Stimulated activated CD4-positive, alpha-beta T cell treated with anti-CD3 and anti-CD28 coated beads, Interleukin-2, amount 100 ng/mL, for 4 hours (primary cell): ENCODE measurements around the gene UACA.

Experiments
- DNase-seq: peaks from one replicate; pipeline ENCODE4 v3.0.0-alpha.2; 2020; ENCODE audit warnings: low read depth

The UACA gene

DNA sequence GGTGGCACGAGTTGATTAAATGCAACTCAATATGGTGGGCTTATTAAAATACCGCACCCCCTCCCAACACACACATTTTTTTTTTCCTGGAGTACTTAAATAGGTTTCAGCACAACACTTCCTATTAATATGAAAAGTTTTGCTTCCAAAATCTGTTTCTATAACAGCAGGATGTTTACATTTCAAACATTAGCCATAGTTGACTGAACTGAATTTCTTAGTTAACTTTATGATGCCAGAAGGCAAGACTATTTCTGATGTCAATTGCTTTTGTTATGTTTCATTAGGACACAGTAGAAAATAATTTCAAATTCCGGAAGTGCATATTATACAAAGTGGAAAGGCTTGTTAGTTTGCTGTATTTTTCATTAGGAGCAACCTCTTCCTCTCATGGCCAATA lies 104.7 kb downstream of the UACA start:
- DNase-seq: no peak

DNA sequence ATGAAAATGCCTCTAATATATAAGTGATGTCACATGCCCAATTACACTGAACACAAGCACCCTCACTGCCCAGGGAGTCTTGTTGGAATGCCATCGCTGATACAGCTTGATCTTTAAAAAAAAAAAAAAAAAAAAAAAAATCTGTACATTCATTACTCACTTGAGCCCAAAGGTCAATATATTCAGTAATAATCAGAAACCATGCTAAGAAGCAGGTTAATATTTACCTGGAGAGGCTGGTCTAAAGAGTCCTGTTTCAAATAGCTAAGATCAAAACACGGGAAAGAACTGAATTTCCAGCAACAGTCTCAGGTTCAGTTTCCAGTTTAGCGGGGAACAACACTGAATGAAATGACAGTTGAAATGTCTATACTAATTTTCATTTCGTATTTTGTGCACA lies 109.9 kb downstream of the UACA start:
- DNase-seq: no peak

- no peak for DNase-seq
These were observed 111.0 kb downstream of the UACA start for GRCh38 chr15:70652341-70652740.

- no peak for DNase-seq
These were observed 112.0 kb downstream of the UACA start for GRCh38 chr15:70651303-70651845.

GRCh38 chr15:70650567-70651302 lies 112.6 kb downstream of the UACA start:
- DNase-seq: no peak

GRCh38 chr15:70647396-70647795 lies 116.0 kb downstream of the UACA start:
- no peak for DNase-seq

- DNase-seq: no peak
These were observed 117.2 kb downstream of the UACA start for GRCh38 chr15:70646169-70646568.

GRCh38 chr15:70643783-70644125 lies 119.6 kb downstream of the UACA start:
- DNase-seq: no peak

DNA sequence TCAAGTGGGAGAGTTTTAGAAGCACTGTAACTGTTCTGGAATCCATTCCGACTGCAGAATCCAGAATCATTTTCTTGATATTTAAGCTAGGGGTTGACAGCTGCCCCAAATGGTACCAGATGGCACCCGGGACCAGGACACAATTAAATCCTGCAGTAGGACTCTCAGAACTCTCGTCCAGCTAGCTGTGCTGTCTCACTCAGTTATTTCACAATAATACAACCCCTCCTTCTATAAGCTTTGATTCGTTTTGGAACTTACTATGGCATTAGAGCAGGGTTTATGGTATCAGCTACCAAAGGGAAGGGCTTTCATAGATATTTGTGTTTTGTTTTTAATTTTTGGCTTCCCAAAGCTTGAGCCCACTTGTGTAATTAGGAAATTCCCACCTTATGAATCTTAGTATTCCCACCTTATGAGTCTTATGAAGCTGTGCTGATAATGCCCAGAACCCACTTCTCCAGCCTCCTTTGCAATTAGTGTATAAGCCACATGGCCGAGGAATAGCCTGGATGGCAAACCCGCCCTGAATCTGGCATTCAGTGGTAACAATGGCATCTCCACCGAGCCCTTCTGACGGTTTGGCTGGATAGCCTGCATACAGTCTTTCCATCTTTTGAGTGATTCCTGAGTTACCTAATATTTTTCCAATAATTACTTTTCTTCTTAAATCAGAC lies 120.1 kb downstream of the UACA start:
- no peak for DNase-seq

DNA sequence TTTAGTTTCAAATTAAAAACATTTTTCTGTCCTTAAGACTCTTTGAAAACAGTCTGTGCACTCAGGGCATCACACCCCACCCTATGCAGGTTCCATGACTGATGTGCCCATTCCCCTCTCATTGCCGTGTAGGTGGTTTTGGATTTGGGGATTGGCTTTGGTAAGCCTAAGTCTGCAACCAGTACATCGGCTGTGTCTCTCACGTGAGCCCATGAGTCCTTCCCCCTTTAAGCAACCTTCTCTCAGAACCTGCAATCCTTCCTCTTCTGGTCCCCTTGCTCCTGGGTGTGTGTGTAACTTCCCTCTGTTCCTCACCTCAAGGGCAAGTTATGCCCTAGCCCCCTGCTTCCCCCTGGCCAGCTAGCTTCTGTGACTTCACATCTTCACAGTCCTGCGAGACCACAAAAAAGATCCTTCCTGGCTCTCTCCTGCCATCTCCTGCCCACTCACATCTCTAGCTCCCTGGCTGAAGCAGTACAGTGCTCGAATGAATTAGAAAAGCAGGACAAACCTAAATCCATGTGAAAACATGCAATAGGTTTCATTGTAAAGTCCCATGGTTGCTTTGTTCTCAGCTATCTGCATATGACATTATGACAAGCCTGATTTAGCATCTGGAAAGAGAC lies 126.7 kb downstream of the UACA start:
- DNase-seq: no peak

- DNase-seq: no peak
These were observed 127.5 kb downstream of the UACA start for GRCh38 chr15:70635895-70636294.

- DNase-seq: no peak
These were observed 129.4 kb downstream of the UACA start for GRCh38 chr15:70633991-70634390.

DNA sequence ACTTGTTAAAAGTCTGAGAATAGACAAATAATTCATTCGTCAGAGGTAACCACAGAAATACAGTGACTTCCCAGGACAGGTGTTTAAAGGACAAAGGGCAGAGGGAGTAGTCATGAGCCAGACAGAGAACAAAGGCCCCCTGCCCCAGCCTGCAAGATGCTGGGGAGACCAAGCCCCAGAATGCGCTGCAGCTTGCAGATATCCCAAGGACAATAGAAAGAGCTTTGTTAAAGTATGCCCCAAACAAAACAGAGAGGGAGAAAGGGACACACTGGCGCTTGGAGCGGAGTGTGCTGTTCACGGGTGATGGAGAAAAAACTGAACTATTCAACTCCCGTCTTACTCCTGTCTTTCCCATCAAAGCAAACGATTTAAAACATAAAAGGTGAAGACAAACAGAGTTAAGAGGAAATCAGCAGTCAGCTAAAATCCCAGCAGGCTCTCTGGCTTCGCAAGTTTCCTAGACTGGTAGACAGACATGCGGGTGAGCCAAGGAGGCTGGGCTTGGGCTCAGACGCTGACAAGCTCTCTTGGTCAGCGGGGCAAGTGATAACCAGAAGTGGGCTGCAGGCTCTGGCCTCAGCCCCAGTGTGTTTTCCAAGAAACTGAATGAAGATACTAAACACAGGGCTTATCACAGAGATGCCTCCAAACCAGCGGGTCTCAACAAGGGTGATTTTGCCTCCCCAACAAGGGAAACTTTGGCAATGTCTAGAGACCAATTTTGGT lies 130.1 kb downstream of the UACA start:
- no peak for DNase-seq

- DNase-seq: no peak
These were observed 130.8 kb downstream of the UACA start for GRCh38 chr15:70632491-70633102.

DNA sequence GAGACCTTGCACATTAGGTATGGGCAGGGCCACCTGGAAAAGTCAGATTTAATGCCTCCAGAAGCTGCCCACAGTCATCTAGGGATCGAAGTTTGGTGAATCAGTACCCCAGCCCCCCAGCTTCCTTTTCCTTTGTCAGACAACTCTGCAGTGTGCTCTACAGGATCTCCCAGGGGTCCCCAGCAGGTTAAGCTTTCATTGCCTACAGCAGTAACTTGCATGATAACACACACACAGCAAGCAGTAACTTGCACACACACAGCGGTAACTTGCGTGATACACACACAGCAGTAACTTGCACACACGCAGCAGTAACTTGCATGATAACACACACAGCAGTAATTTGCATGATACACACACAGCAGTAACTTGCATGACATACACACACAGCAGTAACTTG lies 131.3 kb downstream of the UACA start:
- no peak for DNase-seq

DNA sequence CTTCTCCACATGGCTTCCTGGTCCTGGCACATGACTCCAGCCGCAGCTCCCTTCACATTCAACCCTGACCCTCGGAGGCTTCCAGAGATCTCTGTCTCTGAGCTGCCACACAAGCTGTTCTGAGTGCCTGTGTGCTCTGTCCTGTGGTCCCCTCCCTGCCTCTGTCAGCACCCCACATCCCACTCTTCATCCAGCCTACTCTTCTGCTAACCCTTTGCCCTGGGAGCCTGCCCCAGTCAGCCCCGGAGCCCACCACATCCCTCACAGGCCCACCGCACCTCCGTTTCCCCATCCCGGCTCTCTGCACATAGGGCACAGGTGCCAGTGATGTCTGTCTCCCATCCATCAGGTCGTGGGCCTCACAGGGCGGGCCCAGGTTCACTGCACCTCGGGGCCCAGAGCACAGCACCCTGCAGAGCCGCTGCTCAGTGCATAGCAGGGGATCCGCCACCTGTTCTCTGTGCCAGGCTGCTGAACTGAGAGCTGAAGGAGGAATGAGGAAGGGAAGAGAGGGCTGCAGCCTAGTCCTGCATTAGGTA lies 133.6 kb downstream of the UACA start:
- DNase-seq: no peak

DNA sequence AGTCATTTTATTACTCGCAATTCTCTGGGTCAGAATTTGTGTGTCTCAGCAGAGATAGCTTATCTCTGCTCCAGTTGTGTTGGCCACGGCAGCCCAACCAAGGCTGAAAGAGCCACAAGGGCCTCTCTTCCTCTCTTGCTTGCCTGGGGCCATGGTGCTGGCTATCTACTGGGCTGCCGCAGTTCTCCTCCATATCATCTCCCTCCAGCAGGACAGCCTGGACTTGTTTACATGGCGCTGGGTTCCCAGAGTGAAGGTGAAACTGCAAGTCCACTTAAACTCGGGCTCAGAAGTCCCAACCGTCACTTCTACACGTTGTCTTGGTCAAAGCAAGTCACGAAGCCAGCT lies 134.8 kb downstream of the UACA start:
- DNase-seq: no peak

- no peak for DNase-seq
These were observed 135.4 kb downstream of the UACA start for GRCh38 chr15:70627734-70628548.

- no peak for DNase-seq
These were observed 136.0 kb downstream of the UACA start for GRCh38 chr15:70627322-70627721.

DNA sequence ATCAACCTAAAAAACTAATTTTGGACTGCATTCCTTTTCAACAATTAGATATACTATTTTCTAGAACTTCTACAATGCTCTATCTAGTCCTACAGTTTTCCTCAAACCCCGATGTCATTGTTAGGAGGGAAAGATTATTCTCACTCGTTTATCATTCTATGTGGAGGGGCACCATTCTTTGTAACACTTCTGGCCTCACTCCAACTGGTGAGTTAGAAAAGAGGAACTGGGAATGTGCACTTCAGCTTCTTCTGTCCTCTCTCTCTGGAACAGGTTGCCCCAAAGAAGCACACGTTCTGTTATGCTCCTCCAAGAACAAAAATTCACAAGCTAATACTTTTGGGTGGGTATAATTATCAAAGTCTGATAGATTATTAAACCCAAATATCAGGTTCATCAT lies 137.9 kb downstream of the UACA start:
- no peak for DNase-seq

DNA sequence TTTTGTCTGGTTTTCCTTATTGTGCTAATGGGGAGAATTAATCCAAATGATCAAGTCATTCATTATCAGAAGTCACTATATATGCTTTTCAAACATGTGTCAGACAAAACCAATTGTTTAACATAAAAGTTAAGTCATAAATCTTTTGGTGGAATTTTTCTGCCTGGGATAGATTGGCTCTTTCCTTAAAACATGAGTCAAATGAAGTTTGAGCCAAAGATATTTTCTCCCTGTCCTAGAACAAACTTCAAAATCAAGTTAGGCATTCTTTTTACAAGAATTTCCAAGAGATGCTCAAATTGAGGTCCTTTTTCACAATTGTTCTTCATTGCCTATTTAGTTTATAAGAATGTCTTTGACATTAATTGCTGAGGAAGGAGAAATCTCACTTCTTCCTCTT lies 138.3 kb downstream of the UACA start:
- no peak for DNase-seq
